Panc1 (cell line): Measurements from ENCODE around the gene SLC16A7. TPM values are rescaled to one million over a fixed set of nuclear protein-coding genes. Genes with fewer than 3 reads are reported as not detected.

Experiments used
- ATAC-seq: fragments of 200-7000 bp; cut with Tn5 transposase; 2 replicates; pipeline ENCODE4 v1.9.1; 2020; ENCODE audit warnings: mild to moderate bottlenecking, moderate library complexity
- BruUV-seq: library from RNA; stranded (reverse); fragments of 400-500 nt; replicated peaks from 2 replicates; lab custom pipeline; 2021; lab: Mats Ljungman, UMichigan
- CTCF ChIA-PET: fragments of 300-600 bp; sonication (Branson Sonifier 250); formaldehyde crosslinking; loops from one replicate; lab custom pipeline; 2022; ENCODE audit warnings: antibody characterized with exemption; lab: Charles Lee
- POLR2A ChIA-PET: fragments of 300-600 bp; sonication (Branson Sonifier 250); formaldehyde crosslinking; loops from one replicate; lab custom pipeline; 2022; ENCODE audit warnings: antibody characterized with exemption; lab: Charles Lee
- DNase-seq: peaks from one replicate; pipeline ENCODE4 v3.0.0-alpha.2; 2010; ENCODE audit warnings: low read depth, low spot score
- H3K27ac ChIP-seq: 2 replicates; pipeline ENCODE4 v1.5.1; 2011; ENCODE audit warnings: mild to moderate bottlenecking, low read length, inconsistent platforms
- H3K27me3 ChIP-seq: fragments of 200-500 bp; sonication (Bioruptor generic); 2 replicates; pipeline ENCODE4 v1.6.0; 2014; ENCODE audit warnings: low read length, inconsistent platforms; ENCODE audit not compliant: control insufficient read depth, insufficient read depth
- H3K36me3 ChIP-seq: fragments of 200-500 bp; sonication (Bioruptor generic); 2 replicates; pipeline ENCODE4 v1.5.1; 2014; ENCODE audit warnings: inconsistent platforms, mild to moderate bottlenecking, low read length, moderate library complexity; ENCODE audit not compliant: control insufficient read depth, insufficient read depth
- H3K4me1 ChIP-seq: 2 replicates; pipeline ENCODE4 v1.5.1; 2011; ENCODE audit warnings: inconsistent platforms, mild to moderate bottlenecking, low read length, moderate library complexity; ENCODE audit not compliant: control insufficient read depth, insufficient read depth
- H3K4me3 ChIP-seq, 2 experiments: 2 replicates each; pipeline ENCODE4 v1.5.1; 2011 to 2012; ENCODE audit warnings: low read depth in 2 of 2, low read length in 2 of 2, mild to moderate bottlenecking in 2 of 2, inconsistent platforms in 1 of 2, moderate library complexity in 1 of 2
- H3K9me3 ChIP-seq: fragments of 200-500 bp; sonication (Bioruptor generic); 2 replicates; pipeline ENCODE4 v1.5.1; 2014; ENCODE audit warnings: low read depth, mild to moderate bottlenecking, inconsistent platforms, low read length, moderate library complexity; ENCODE audit not compliant: control insufficient read depth, insufficient read depth
- POLR2AphosphoS5 ChIP-seq: IDR thresholded peaks from 2 replicates; pipeline ENCODE4 v1.6.1; 2012; ENCODE audit warnings: mild to moderate bottlenecking, low read depth, low read length, moderate library complexity
- SIN3A ChIP-seq: IDR thresholded peaks from 2 replicates; pipeline ENCODE4 v1.6.1; 2012; ENCODE audit warnings: low read depth, mild to moderate bottlenecking, low read length, moderate library complexity, borderline replicate concordance; ENCODE audit not compliant: insufficient read depth
- TCF7L2 ChIP-seq: IDR thresholded peaks from 2 replicates; pipeline ENCODE4 v1.6.1; 2011; ENCODE audit warnings: mild to moderate bottlenecking, low read depth, low read length, inconsistent platforms
- in situ Hi-C: cut with HindIII; loops from 2 replicates; pipeline ENCODE4 v1.10.0; 2016; ENCODE audit warnings: low sequenced_read_pairs, low pct_unique_long_range_greater_than_20kb
- intact Hi-C: fragments of 100-400 bp; cut with micrococcal nuclease; formaldehyde crosslinking; loops from one replicate; pipeline ENCODE4 v1.10.0; 2022; ENCODE audit not compliant: unreplicated experiment
- total RNA-seq: library from RNA; stranded (reverse); gene quantifications from one replicate; pipeline ENCODE4 v1.2.1, GENCODE V29; 2021; ENCODE audit not compliant: unreplicated experiment
- TF ChIP-seq, protein P1 (sequence below): fragments of 450-650 bp; IDR thresholded peaks from 2 replicates; pipeline ENCODE4 v1.5.1; 2017; ENCODE audit warnings: mild to moderate bottlenecking
- TF ChIP-seq, protein P2 (sequence below), 2 experiments: IDR thresholded peaks; 2 replicates each; pipeline ENCODE4 v1.6.1; 2011 to 2012; ENCODE audit warnings: low read depth in 2 of 2, control low read depth in 1 of 2, low read length in 1 of 2, mild to moderate bottlenecking in 1 of 2, moderate library complexity in 1 of 2; ENCODE audit not compliant: insufficient read depth in 1 of 2

The SLC16A7 gene
- total RNA-seq, 1 experiment from 2014 or later: 0.33 TPM

DNA sequence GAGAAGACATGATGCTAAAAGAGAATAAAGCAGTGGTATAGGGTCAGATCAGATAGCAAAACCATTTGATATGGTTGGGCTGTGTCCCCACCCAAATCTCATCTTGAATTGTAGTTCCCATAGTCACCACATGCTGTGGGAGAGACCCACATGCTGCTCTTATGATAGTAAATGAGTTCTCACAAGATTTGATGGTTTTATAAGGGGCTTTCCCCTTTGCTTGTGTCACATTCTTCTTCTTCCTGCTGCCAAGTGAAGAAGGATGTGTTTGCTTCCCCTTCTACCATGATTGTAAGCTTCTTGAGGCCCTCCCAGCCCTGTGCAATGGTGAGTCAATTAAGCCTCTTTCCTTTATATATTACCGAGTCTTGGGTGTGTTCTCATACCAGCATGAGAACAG is 49.4 kb downstream of the SLC16A7 start:
- H3K9me3 ChIP-seq: no peaks in the 10 kb centered on the region
- CTCF ChIA-PET: no interaction called here
- H3K36me3 ChIP-seq: no peaks in the 10 kb centered on the region
- DNase-seq (no peak), ATAC-seq (no peak)
- no TSS peak for BruUV-seq
- intact Hi-C loops: no loop called here
- no peak overlapping the region for H3K4me3 ChIP-seq
- no peaks in the 10 kb centered on the region for H3K4me1 ChIP-seq
- POLR2A ChIA-PET: no interaction called here
- TF ChIP-seq, protein P1, sequence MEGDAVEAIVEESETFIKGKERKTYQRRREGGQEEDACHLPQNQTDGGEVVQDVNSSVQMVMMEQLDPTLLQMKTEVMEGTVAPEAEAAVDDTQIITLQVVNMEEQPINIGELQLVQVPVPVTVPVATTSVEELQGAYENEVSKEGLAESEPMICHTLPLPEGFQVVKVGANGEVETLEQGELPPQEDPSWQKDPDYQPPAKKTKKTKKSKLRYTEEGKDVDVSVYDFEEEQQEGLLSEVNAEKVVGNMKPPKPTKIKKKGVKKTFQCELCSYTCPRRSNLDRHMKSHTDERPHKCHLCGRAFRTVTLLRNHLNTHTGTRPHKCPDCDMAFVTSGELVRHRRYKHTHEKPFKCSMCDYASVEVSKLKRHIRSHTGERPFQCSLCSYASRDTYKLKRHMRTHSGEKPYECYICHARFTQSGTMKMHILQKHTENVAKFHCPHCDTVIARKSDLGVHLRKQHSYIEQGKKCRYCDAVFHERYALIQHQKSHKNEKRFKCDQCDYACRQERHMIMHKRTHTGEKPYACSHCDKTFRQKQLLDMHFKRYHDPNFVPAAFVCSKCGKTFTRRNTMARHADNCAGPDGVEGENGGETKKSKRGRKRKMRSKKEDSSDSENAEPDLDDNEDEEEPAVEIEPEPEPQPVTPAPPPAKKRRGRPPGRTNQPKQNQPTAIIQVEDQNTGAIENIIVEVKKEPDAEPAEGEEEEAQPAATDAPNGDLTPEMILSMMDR: no peak
- TF ChIP-seq TCF7L2: no peak
- TF ChIP-seq, protein P2, sequence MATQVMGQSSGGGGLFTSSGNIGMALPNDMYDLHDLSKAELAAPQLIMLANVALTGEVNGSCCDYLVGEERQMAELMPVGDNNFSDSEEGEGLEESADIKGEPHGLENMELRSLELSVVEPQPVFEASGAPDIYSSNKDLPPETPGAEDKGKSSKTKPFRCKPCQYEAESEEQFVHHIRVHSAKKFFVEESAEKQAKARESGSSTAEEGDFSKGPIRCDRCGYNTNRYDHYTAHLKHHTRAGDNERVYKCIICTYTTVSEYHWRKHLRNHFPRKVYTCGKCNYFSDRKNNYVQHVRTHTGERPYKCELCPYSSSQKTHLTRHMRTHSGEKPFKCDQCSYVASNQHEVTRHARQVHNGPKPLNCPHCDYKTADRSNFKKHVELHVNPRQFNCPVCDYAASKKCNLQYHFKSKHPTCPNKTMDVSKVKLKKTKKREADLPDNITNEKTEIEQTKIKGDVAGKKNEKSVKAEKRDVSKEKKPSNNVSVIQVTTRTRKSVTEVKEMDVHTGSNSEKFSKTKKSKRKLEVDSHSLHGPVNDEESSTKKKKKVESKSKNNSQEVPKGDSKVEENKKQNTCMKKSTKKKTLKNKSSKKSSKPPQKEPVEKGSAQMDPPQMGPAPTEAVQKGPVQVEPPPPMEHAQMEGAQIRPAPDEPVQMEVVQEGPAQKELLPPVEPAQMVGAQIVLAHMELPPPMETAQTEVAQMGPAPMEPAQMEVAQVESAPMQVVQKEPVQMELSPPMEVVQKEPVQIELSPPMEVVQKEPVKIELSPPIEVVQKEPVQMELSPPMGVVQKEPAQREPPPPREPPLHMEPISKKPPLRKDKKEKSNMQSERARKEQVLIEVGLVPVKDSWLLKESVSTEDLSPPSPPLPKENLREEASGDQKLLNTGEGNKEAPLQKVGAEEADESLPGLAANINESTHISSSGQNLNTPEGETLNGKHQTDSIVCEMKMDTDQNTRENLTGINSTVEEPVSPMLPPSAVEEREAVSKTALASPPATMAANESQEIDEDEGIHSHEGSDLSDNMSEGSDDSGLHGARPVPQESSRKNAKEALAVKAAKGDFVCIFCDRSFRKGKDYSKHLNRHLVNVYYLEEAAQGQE (IDR thresholded peaks at IDR 0.05; ENCODE audit: insufficient read depth in 1 of 2, low read depth in 2 of 2, low read length in 1 of 2): no peak
- TF ChIP-seq SIN3A: no peak
- TF ChIP-seq POLR2AphosphoS5: no peak
- no peak overlapping the region for H3K27ac ChIP-seq
- in situ Hi-C loops: no loop called here
- no peaks in the 10 kb centered on the region for H3K27me3 ChIP-seq

DNA sequence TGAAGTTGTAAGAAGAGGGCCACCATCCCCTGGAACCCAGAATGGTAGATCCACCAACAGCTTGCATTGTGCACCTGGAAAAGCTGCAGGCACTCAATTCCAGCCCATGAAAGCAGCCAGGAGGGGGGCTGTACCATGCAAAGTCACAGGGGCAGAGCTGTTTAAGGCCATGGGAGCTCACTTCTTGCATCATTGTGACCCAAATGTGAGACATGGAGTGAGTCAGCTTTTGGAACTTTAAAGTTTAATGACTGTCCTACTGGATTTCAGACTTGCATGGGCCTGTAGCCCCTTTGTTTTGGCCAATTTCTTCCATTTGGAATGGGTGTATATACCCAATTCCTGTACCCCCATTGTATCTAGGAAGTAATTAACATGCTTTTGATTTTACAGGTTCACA is 50.8 kb downstream of the SLC16A7 start:
- DNase-seq: no peak
- no peaks in the 10 kb centered on the region for H3K9me3 ChIP-seq
- CTCF ChIA-PET: no interaction called here
- BruUV-seq: no TSS peak
- H3K27ac ChIP-seq: no peak overlapping the region
- ATAC-seq: no peak
- intact Hi-C loops (no loop called here), in situ Hi-C loops (no loop called here)
- H3K4me1 ChIP-seq: no peaks in the 10 kb centered on the region
- no peaks in the 10 kb centered on the region for H3K36me3 ChIP-seq
- no peak overlapping the region for H3K4me3 ChIP-seq
- POLR2A ChIA-PET: no interaction called here
- TF ChIP-seq, protein P1: no peak
- TF ChIP-seq, protein P2 (IDR thresholded peaks at IDR 0.05; ENCODE audit: insufficient read depth in 1 of 2, low read depth in 2 of 2, low read length in 1 of 2): no peak
- no peak for TF ChIP-seq POLR2AphosphoS5
- TF ChIP-seq TCF7L2: no peak
- TF ChIP-seq SIN3A: no peak
- no peaks in the 10 kb centered on the region for H3K27me3 ChIP-seq
